AG04450 (cell line): ENCODE data around the gene DNAJC9. TPM values are rescaled to one million over a fixed set of nuclear protein-coding genes. Genes with fewer than 3 reads are reported as not detected.

Source experiments
- CTCF ChIA-PET: fragments of 300-600, 350-600 bp; formaldehyde crosslinking; extraction: SDS; loops from one replicate; lab custom pipeline; 2022; ENCODE audit warnings: antibody characterized with exemption, inconsistent platforms; lab: Charles Lee
- POLR2A ChIA-PET: fragments of 350-600 bp; formaldehyde crosslinking; extraction: SDS; loops from one replicate; lab custom pipeline; 2021; ENCODE audit warnings: antibody characterized with exemption, inconsistent platforms; lab: Yijun Ruan, JAX
- DNase-seq: peaks from one replicate; pipeline ENCODE4 v3.0.0-alpha.2; 2011; ENCODE audit warnings: low read depth, low spot score
- H3K27ac ChIP-seq: one replicate; pipeline ENCODE4 v1.5.1; 2012; ENCODE audit warnings: low read depth, low read length, control low read depth
- H3K27me3 ChIP-seq: one replicate; pipeline ENCODE4 v1.6.0; 2012; ENCODE audit warnings: low read length; ENCODE audit not compliant: control insufficient read depth, insufficient read depth
- H3K4me3 ChIP-seq: 2 replicates; pipeline ENCODE4 v1.5.1; 2011; ENCODE audit warnings: mild to moderate bottlenecking, low read depth, low read length, control low read depth
- H3K9me3 ChIP-seq: 2 replicates; pipeline ENCODE4 v1.5.1; 2012; ENCODE audit warnings: low read length; ENCODE audit not compliant: control insufficient read depth, insufficient read depth
- CTCF ChIP-seq: IDR thresholded peaks from 2 replicates; pipeline ENCODE4 v1.5.1; 2011; ENCODE audit warnings: low read depth, low read length, control low read depth, inconsistent platforms
- polyA plus RNA-seq: library from polyadenylated mRNA; depleted of rRNA; stranded (reverse); fragments of >200 nt; gene quantifications from 2 replicates; pipeline ENCODE4 v1.2.3, GENCODE V29; 2011

The DNAJC9 gene
- polyA plus RNA-seq, 1 experiment = 18.7 TPM

GRCh38 chr10:73238990-73239566 is 8.0 kb downstream of the DNAJC9 start:
- H3K27me3 ChIP-seq = no peaks in the 10 kb centered on the region
- no peaks in the 10 kb centered on the region for H3K9me3 ChIP-seq
- ChIA-PET CTCF (interaction anchor here (0.7 kb wide), 1 partner anchor 10 kb away, joined by 4 read pairs; no protein-coding TSS in a partner anchor), POLR2A (interaction anchor here (1.6 kb wide), 1 partner anchor 8 kb away, joined by 6 read pairs; the partner anchor contains the start of gene DNAJC9)
- DNase-seq = no peak
- TF ChIP-seq CTCF = no peak
- H3K4me3 ChIP-seq = no peak overlapping the region
- peak overlapping the region; percentile 11 for H3K27ac ChIP-seq

- POLR2A ChIA-PET = no interaction called here
- Histone ChIP-seq H3K4me3 (no peak overlapping the region), H3K27me3 (no peaks in the 10 kb centered on the region), H3K27ac (no peak overlapping the region), H3K9me3 (no peaks in the 10 kb centered on the region)
- CTCF ChIA-PET = interaction anchor here (1.6 kb wide), 1 partner anchor 76 kb away, joined by 5 read pairs; no protein-coding TSS in a partner anchor
- no peak for TF ChIP-seq CTCF
- DNase-seq = no peak
These were observed 12.4 kb downstream of the DNAJC9 start for GRCh38 chr10:73234695-73235094.

GRCh38 chr10:73233883-73234282 is 13.2 kb downstream of the DNAJC9 start:
- TF ChIP-seq CTCF = no peak
- H3K9me3 ChIP-seq = no peaks in the 10 kb centered on the region
- H3K27ac ChIP-seq = no peak overlapping the region
- ChIA-PET POLR2A (no interaction called here), CTCF (interaction anchor here (1.6 kb wide), 1 partner anchor 75 kb away, joined by 5 read pairs; no protein-coding TSS in a partner anchor)
- no peak for DNase-seq
- no peak overlapping the region for H3K4me3 ChIP-seq
- no peaks in the 10 kb centered on the region for H3K27me3 ChIP-seq

GRCh38 chr10:73232887-73233286 is 14.2 kb downstream of the DNAJC9 start:
- TF ChIP-seq CTCF = peak; percentile 22
- POLR2A ChIA-PET = no interaction called here
- Histone ChIP-seq H3K27ac (no peak overlapping the region), H3K4me3 (no peak overlapping the region), H3K27me3 (no peaks in the 10 kb centered on the region), H3K9me3 (no peaks in the 10 kb centered on the region)
- DNase-seq = no peak
- CTCF ChIA-PET = no interaction called here

GRCh38 chr10:73229567-73229966 is 17.5 kb downstream of the DNAJC9 start:
- TF ChIP-seq CTCF = no peak
- H3K9me3 ChIP-seq = no peaks in the 10 kb centered on the region
- no peak overlapping the region for H3K27ac ChIP-seq
- DNase-seq = no peak
- H3K4me3 ChIP-seq = no peak overlapping the region
- ChIA-PET CTCF (interaction anchor here (0.6 to 1.2 kb wide), 2 partner anchors 28 to 70 kb away, joined by 3 read pairs; no protein-coding TSS in a partner anchor), POLR2A (no interaction called here)
- no peaks in the 10 kb centered on the region for H3K27me3 ChIP-seq
